ENCODE measurements around the gene AFG3L2.

The AFG3L2 gene

GRCh38 chr18:12410081-12410481, 33.1 kb upstream of the AFG3L2 start:
- TF ChIP-seq CTCF (IDR thresholded peaks at IDR 0.05; ENCODE audit: low read depth, low read length) = no peak
- no peak for DNase-seq (ENCODE audit: low read depth)
- peak overlapping the region; percentile 80 for H3K4me3 ChIP-seq (ENCODE audit: low read depth, low read length)

- DNase-seq (ENCODE audit: low read depth) = no peak
- TF ChIP-seq CTCF (IDR thresholded peaks at IDR 0.05; ENCODE audit: low read depth, low read length) = no peak
- no peak for TF ChIP-seq MAX (IDR thresholded peaks at IDR 0.05; ENCODE audit: low read depth, low read length)
- TF ChIP-seq POLR2A (IDR thresholded peaks at IDR 0.05; ENCODE audit: extremely low read depth, insufficient read length) = no peak
- TF ChIP-seq MYC (IDR thresholded peaks at IDR 0.05; ENCODE audit: low read depth, low read length) = no peak
- peak overlapping the region; percentile 80 for H3K4me3 ChIP-seq (ENCODE audit: low read depth, low read length)
Observed at GRCh38 chr18:12409469-12409868, 32.4 kb upstream of the AFG3L2 start.

GRCh38 chr18:12408247-12408869, 31.3 kb upstream of the AFG3L2 start:
- TF ChIP-seq CTCF (IDR thresholded peaks at IDR 0.05; ENCODE audit: low read depth, low read length) (no peak), MYC (IDR thresholded peaks at IDR 0.05; ENCODE audit: low read depth, low read length) (no peak), MAX (IDR thresholded peaks at IDR 0.05; ENCODE audit: low read depth, low read length) (no peak), POLR2A (IDR thresholded peaks at IDR 0.05; ENCODE audit: extremely low read depth, insufficient read length) (no peak)
- peak overlapping the region; percentile 80 for H3K4me3 ChIP-seq (ENCODE audit: low read depth, low read length)
- peak; percentile 61 for DNase-seq (ENCODE audit: low read depth)

- no peak overlapping the region for H3K4me3 ChIP-seq (ENCODE audit: low read depth, low read length)
- DNase-seq (ENCODE audit: low read depth) = no peak
- TF ChIP-seq MYC (IDR thresholded peaks at IDR 0.05; ENCODE audit: low read depth, low read length) (no peak), POLR2A (IDR thresholded peaks at IDR 0.05; ENCODE audit: extremely low read depth, insufficient read length) (no peak), MAX (IDR thresholded peaks at IDR 0.05; ENCODE audit: low read depth, low read length) (no peak), CTCF (IDR thresholded peaks at IDR 0.05; ENCODE audit: low read depth, low read length) (no peak)
Observed at GRCh38 chr18:12406371-12407111, 29.5 kb upstream of the AFG3L2 start.

GRCh38 chr18:12405066-12405465, 28.0 kb upstream of the AFG3L2 start:
- TF ChIP-seq POLR2A (IDR thresholded peaks at IDR 0.05; ENCODE audit: extremely low read depth, insufficient read length) = no peak
- no peak for TF ChIP-seq CTCF (IDR thresholded peaks at IDR 0.05; ENCODE audit: low read depth, low read length)
- no peak for TF ChIP-seq MAX (IDR thresholded peaks at IDR 0.05; ENCODE audit: low read depth, low read length)
- TF ChIP-seq MYC (IDR thresholded peaks at IDR 0.05; ENCODE audit: low read depth, low read length) = no peak
- no peak for DNase-seq (ENCODE audit: low read depth)
- no peak overlapping the region for H3K4me3 ChIP-seq (ENCODE audit: low read depth, low read length)

Measured in NB4 (cell line).